HG02885 (cell line): ENCODE results near the gene TAF1C.

ENCODE experiments used
- ATAC-seq: cut with Tn5 transposase; IDR thresholded peaks from one replicate; pipeline ENCODE4 v1.9.1; 2021; ENCODE audit warnings: mild to moderate bottlenecking; ENCODE audit not compliant: unreplicated experiment, poor library complexity

TAF1C gene

GRCh38 chr16:84190731-84191388, 4.0 kb upstream of the TAF1C start, which contains the start of gene ADAD2:
TSS of gene ADAD2 (plus strand) at chr16:84191157. CDS start at chr16:84191231, 74 bp downstream.
- no peak for ATAC-seq

DNA sequence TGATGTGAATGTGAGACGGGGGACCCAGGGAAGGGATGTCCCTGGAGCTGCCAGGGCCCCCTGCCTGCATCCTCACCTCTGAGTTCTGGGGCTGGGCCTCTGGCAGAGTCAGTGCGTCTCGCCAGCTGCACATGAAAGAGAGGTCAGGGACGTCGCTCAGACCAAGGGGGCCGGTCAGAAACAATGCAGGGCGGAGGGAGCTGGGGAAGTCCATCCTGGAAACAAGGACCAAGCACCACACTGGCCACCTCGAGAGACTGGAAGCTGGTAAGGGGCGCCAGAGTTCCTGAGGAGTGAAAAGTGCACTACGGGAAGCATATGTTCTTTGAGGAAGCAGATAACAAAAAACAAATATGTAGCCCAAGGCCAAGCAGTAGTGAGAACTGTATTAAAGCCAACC, 2.1 kb downstream of the TAF1C start:
- ATAC-seq, result no peak

DNA sequence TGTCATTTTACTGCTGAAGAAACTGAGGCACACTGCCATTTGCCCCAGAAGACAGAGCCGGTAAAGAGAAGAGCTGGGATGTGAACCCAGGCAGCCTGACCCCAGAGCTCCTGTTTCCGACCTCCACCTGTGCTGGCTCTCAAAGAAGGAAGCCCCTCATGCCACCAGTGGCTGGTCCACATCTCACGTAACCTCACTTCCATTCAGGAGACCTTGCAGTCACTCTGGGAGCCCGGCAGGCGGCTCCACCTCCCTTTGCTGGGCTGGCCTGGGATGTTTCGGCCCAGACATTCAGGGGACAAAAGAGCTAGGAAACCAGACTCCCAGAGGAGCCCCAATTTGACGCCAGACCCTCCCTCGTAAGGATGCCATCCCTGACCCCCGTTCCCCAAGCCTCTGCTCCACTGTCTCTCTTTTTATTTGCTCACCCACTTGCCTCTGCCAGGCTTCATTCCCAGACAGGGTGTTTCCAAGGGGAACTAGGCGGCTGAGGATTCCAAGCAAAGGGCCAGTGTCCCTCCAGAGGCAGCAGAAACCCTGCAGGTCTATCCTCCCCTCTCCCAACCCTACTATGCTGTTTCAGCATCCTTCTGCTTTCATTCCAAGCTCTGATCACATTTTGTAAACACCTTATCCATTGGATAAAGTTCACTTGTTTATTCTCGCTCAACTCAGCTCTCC, 2.8 kb downstream of the TAF1C start:
- ATAC-seq, result no peak

GRCh38 chr16:84183572-84183875, 3.3 kb downstream of the TAF1C start:
- ATAC-seq, result no peak

- no peak for ATAC-seq
Observed at GRCh38 chr16:84182680-84183571, 3.9 kb downstream of the TAF1C start.

DNA sequence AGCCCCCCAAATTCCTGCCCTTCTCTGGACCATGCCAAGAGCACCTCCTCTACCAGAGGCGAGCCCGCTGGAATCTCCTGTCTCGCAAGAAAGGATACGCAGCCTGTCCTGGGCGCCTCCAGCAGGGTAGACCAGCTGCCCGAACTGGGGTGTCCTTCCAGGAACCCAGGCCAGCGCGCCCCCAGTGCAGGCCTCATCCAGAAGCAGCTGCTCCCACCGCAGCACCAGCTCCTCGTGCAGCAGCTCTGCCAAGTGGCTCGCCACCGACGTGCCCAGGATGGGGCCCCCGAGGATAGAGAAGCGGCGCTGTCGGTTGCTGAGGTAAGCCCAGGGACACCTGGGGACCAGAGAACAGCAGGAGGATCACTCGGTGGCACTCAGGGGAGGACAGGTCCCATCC, 4.8 kb downstream of the TAF1C start:
- no peak for ATAC-seq

GRCh38 chr16:84181144-84181915, 5.5 kb downstream of the TAF1C start:
- ATAC-seq, result no peak

DNA sequence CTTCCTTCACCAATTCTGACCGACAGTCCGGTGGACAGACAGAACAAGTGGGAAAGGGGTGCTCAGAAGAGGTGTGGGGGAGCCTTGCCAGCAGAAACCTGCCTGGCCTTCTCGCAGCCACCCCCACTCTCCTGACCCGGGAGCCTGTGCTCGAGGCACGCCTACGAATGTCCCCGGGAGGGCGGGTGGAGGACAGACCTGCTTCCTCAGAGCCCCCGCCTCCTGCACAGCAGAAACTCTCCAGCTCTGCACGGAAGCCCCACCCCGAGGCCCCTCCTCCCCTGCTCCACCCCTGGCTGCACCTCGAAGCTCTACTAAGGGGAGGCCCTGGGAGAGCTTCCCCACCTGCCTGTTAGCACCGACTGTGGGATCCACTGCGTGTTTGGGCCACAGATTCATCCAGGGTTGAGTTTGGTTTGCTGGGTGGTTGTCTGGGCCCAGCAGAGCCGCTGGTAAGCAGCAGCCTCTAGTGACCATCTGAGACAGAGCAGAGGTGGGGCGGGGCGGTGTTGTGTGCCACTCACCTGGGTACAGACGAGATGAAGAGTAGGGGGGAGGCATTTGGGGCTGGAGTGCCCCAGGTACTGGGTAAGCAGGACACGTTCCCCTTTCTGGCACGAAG, 6.2 kb downstream of the TAF1C start:
- no peak for ATAC-seq

DNA sequence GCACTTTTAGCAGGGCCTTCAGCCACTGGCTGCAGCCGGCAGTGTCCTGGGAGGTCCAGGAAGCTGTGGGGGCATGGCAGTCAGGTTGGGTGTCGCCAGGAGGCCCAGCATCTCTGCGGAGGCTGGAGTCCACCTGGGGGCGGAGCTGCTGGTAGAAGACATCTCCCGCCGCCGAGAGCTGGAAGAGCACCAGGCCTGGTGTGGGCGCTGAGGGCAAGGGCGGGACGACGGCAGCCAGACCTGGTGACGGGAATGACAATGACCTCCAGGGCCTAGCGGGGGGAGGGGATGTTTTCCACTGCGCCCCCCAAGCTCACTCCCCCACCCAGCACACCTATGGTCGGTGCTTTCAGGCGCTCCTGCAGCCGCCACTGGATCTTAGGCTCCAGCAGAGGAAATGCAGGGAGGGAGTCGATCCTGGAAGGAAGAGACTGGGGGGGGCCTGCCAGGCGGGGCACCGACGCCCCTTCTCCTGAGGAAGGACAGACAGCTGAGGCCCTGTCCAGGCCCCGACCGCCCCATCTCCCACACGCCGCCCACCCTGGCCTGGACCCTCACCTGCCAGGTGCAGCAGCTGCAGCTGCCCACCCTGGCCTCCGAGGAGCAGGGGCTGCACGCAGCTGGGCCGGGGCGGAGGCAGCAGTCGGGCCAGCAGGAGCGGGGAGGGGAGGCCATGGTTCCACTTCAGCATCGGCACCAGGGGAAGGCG, 7.1 kb downstream of the TAF1C start:
- no peak for ATAC-seq

GRCh38 chr16:84178892-84179611, 7.8 kb downstream of the TAF1C start:
- ATAC-seq, result no peak

- no peak for ATAC-seq
Observed at GRCh38 chr16:84178146-84178765, 8.6 kb downstream of the TAF1C start.

DNA sequence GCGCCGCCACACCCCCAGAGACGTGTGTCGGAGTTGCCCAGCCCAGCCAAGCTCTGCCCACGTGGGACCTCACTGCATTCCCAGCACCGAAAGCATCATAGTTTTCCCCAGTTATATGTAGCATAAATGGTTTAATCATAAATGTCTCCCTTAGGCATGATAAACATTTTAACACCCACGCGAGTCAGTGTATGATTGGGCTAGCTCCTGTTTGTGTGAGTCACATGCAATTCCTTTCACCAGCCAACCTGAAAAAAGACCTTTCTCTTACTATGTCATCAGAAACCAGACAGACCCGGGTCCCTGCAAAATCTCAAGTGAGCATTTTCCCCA, 9.2 kb downstream of the TAF1C start:
- no peak for ATAC-seq

- no peak for ATAC-seq
Observed at GRCh38 chr16:84176192-84177053, 10.4 kb downstream of the TAF1C start.

DNA sequence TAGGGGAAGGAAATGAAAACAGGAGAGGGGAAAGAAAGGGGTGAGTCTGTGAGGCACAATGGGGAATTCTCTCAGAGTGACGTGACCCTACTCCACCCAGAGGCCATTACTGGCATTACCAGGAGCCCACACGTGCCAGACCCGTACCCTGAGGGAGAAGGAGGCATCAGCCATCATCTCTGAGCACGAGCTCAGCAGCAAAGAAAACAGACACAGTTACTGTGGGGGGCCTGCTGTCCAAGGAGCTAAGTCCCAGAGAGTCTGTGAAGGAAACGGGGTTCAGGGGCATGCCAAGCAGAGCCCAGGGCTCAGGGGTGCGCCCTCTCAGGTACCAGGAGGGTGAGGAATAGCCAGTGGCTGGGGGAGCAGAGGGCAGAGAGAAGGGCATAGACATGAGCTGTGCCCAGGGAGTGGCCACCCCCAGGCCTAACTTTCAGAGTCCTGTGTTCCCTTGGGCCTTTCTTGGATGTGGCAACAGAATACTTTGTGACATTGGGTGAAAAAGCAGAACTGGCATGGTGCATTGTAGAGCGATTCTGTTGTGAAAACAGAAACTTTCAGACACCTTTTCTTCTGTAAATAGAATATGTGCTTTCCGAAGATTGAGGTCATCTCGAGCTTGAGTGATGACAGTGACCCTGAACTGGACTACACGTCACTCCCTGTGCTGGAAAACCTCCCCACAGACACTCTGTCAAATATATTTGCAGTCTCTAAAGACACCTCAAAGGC, 11.3 kb downstream of the TAF1C start:
- ATAC-seq, result peak; percentile 85

DNA sequence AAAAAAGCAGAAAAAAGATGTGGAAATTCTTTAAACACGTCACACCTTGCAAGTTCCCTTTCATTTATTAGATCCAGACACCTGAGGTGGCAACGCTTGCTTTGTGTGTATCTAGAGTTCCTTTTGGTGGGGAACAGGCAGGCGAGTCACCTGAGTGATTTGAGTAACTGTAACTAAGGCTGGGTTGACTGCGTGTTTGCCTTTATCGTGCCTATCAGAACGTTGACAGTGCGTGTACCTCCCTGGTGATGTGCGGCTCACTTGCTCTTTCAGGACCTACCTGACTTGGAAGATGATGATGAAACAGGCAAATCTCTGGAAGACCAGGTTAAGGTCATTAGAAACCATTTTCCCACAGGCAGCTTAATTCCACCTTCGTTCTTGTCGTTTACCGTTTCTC, 12.5 kb downstream of the TAF1C start:
- no peak for ATAC-seq

- no peak for ATAC-seq
Observed at GRCh38 chr16:84169765-84170310, 17.0 kb downstream of the TAF1C start.
